HG02981 (cell line): ENCODE data around the gene EFHC2.

Experiments used
- ATAC-seq: cut with Tn5 transposase; IDR thresholded peaks from one replicate; pipeline ENCODE4 v1.9.1; 2021; ENCODE audit warnings: mild to moderate bottlenecking, moderate library complexity; ENCODE audit not compliant: unreplicated experiment

The EFHC2 gene

GRCh38 chrX:44156726-44157125 lies 186.7 kb downstream of the EFHC2 start:
- no peak for ATAC-seq

GRCh38 chrX:44155126-44155525 lies 188.3 kb downstream of the EFHC2 start:
- no peak for ATAC-seq

GRCh38 chrX:44152852-44153251 lies 190.6 kb downstream of the EFHC2 start:
- no peak for ATAC-seq

GRCh38 chrX:44147130-44147529 lies 196.3 kb downstream of the EFHC2 start:
- ATAC-seq = no peak

GRCh38 chrX:44144177-44144945 lies 199.1 kb downstream of the EFHC2 start:
- ATAC-seq = no peak

GRCh38 chrX:44143061-44143602 lies 200.3 kb downstream of the EFHC2 start:
- no peak for ATAC-seq

- no peak for ATAC-seq
Observed at GRCh38 chrX:44130189-44130588, 213.3 kb downstream of the EFHC2 start.

- no peak for ATAC-seq
Observed at GRCh38 chrX:44113337-44113736, 230.1 kb downstream of the EFHC2 start.

GRCh38 chrX:44106864-44107263 lies 236.6 kb downstream of the EFHC2 start:
- no peak for ATAC-seq

GRCh38 chrX:44105228-44105913 lies 238.1 kb downstream of the EFHC2 start:
- no peak for ATAC-seq

GRCh38 chrX:44104699-44105098 lies 238.8 kb downstream of the EFHC2 start:
- ATAC-seq = no peak

GRCh38 chrX:44101281-44101680 lies 242.2 kb downstream of the EFHC2 start:
- ATAC-seq = no peak

GRCh38 chrX:44099366-44099765 lies 244.1 kb downstream of the EFHC2 start:
- ATAC-seq = no peak
